Pons (tissue), 1 donor: Measurements from ENCODE around the gene TGFB3.

Source experiments
- DNase-seq: peaks from one replicate; pipeline ENCODE4 v3.0.0-alpha.2; 2016; ENCODE audit warnings: low spot score

Gene TGFB3

GRCh38 chr14:75987201-75987970, 5.6 kb upstream of the TGFB3 start:
- DNase-seq, result no peak

- DNase-seq, result no peak
Observed at GRCh38 chr14:75986439-75986765, 4.6 kb upstream of the TGFB3 start.

GRCh38 chr14:75985618-75986438, 4.0 kb upstream of the TGFB3 start, which contains the start of gene IFT43:
IFT43 (plus strand) TSS chr14:75985763; CDS start chr14:75985787, 24 bp downstream.
- DNase-seq, result peak; percentile 83

GRCh38 chr14:75984674-75985073, 2.9 kb upstream of the TGFB3 start:
- no peak for DNase-seq

GRCh38 chr14:75983019-75983358, 1.2 kb upstream of the TGFB3 start:
- no peak for DNase-seq

GRCh38 chr14:75982266-75983018, 647 bp upstream of the TGFB3 start:
- DNase-seq, result peak; percentile 79

- DNase-seq, result no peak
Observed at GRCh38 chr14:75980856-75981255, 939 bp downstream of the TGFB3 start.

- DNase-seq, result no peak
Observed at GRCh38 chr14:75979648-75980565, 1.9 kb downstream of the TGFB3 start.

- no peak for DNase-seq
Observed at GRCh38 chr14:75979071-75979571, 2.7 kb downstream of the TGFB3 start.

GRCh38 chr14:75978249-75978731, 3.5 kb downstream of the TGFB3 start:
- no peak for DNase-seq

- no peak for DNase-seq
Observed at GRCh38 chr14:75977582-75977943, 4.2 kb downstream of the TGFB3 start.

- no peak for DNase-seq
Observed at GRCh38 chr14:75976826-75977581, 4.8 kb downstream of the TGFB3 start.

- DNase-seq, result no peak
Observed at GRCh38 chr14:75972801-75973421, 8.9 kb downstream of the TGFB3 start.

- DNase-seq, result no peak
Observed at GRCh38 chr14:75971509-75971908, 10.3 kb downstream of the TGFB3 start.

GRCh38 chr14:75970989-75971388, 10.8 kb downstream of the TGFB3 start:
- no peak for DNase-seq

GRCh38 chr14:75969891-75970290, 11.9 kb downstream of the TGFB3 start:
- DNase-seq, result no peak

GRCh38 chr14:75969126-75969525, 12.7 kb downstream of the TGFB3 start:
- DNase-seq, result no peak

GRCh38 chr14:75968456-75968855, 13.3 kb downstream of the TGFB3 start:
- DNase-seq, result no peak

- DNase-seq, result no peak
Observed at GRCh38 chr14:75967866-75968265, 13.9 kb downstream of the TGFB3 start.

GRCh38 chr14:75961662-75962061, 20.1 kb downstream of the TGFB3 start:
- no peak for DNase-seq
